ENCODE data around the gene POMGNT2. TPM values are rescaled to one million over a fixed set of nuclear protein-coding genes. Genes with fewer than 3 reads are reported as not detected.

The POMGNT2 gene
- total and polyA plus RNA-seq, 2 of the 8 experiments (the other 6 are each of a cell fraction or from before 2014, with no cell fraction given), result 13.6 to 35.7 TPM

DNA sequence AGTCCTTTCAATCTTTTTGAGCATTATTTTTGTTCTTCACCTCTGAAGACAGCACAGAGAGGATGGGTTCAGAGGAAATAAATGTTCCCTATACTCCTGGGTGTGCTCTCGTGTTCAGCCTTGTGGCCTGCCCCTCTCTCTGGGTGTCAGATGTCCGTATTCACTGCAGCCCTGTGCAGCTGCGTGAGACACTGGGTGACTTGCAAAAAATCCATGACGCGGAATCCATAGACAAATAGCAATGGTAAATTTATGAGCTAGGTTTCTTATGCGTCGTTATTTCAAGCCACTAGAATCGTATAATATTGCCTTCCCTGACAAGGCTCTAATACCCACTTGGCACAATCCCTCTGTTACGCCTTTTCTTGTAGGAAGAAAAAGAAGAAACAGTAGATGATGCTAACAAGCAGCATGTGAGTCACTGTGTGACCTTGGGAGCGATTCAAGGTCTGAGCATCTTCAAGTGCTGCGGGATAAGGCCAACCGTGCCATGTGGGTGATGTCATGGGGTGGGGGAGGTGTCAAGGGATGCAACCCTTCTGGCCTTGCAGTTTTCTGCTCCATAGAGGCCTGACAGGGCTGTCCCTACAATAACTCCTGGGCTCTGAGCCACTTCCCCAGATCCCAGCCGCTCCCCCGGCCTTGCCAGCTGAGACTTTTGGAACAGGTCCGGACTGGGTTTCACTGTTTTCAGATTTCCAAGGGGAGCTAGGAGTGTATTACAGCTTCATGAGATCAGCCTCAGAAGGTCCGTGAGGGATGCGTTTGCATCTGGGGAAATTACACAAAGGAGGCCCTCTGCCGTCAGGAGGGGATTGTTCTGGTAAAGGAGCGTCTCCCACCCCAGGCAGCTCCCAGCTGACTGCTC lies 47.6 kb upstream of the POMGNT2 start:
- FAIRE-seq, result no peak
- H2AFZ ChIP-seq (ENCODE audit: low read length), result no peak overlapping the region
- TF ChIP-seq, protein P1, sequence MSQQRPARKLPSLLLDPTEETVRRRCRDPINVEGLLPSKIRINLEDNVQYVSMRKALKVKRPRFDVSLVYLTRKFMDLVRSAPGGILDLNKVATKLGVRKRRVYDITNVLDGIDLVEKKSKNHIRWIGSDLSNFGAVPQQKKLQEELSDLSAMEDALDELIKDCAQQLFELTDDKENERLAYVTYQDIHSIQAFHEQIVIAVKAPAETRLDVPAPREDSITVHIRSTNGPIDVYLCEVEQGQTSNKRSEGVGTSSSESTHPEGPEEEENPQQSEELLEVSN (IDR thresholded peaks at IDR 0.05), result no peak
- TF ChIP-seq SUZ12 (IDR thresholded peaks at IDR 0.05; ENCODE audit: low read length), result no peak
- TF ChIP-seq SP4 (IDR thresholded peaks at IDR 0.05; ENCODE audit: low read length), result no peak
- no peak for TF ChIP-seq POLR2AphosphoS5 (IDR thresholded peaks at IDR 0.05; ENCODE audit: low read depth, low read length)
- TF ChIP-seq, protein P2, sequence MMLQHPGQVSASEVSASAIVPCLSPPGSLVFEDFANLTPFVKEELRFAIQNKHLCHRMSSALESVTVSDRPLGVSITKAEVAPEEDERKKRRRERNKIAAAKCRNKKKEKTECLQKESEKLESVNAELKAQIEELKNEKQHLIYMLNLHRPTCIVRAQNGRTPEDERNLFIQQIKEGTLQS (IDR thresholded peaks at IDR 0.05; ENCODE audit: insufficient read depth, low read depth, low read length), result no peak
- TF ChIP-seq, protein P3, sequence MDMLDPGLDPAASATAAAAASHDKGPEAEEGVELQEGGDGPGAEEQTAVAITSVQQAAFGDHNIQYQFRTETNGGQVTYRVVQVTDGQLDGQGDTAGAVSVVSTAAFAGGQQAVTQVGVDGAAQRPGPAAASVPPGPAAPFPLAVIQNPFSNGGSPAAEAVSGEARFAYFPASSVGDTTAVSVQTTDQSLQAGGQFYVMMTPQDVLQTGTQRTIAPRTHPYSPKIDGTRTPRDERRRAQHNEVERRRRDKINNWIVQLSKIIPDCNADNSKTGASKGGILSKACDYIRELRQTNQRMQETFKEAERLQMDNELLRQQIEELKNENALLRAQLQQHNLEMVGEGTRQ (IDR thresholded peaks at IDR 0.05; ENCODE audit: low read length), result no peak
- no peak for TF ChIP-seq JUN (IDR thresholded peaks at IDR 0.05; ENCODE audit: low read depth, low read length)
- TF ChIP-seq RFX5 (IDR thresholded peaks at IDR 0.05; ENCODE audit: borderline replicate concordance, low read depth, low read length), result no peak
- TF ChIP-seq CBX8 (IDR thresholded peaks at IDR 0.05; ENCODE audit: borderline replicate concordance, low read depth, low read length), result no peak

More for the DNA sequence above, 47.6 kb upstream of the POMGNT2 start:
- Histone ChIP-seq H4K8ac (ENCODE audit: extremely low read depth, insufficient read depth, low read length) (no peak overlapping the region; the same call in 1 of the 2 replicates), H3K18ac (ENCODE audit: extremely low read depth, low read length) (no peak overlapping the region), H2BK120ac (replicated peaks; ENCODE audit: low read depth, low read length) (no peak overlapping the region), H4K20me1 (replicated peaks in 1 of 2; ENCODE audit: control insufficient read depth in 1 of 2, insufficient read depth in 2 of 2, low read length in 2 of 2) (no peaks in the 10 kb centered on the region), H3K56ac (replicated peaks; ENCODE audit: insufficient read length, low read depth, low read length) (no peak overlapping the region), H2BK12ac (ENCODE audit: low read depth, low read length) (no peak overlapping the region), H3K27ac (ENCODE audit: low read depth, low read length) (no peak overlapping the region), H3K4me2 (ENCODE audit: insufficient read depth in 1 of 2, low read depth in 2 of 2, low read length in 2 of 2) (no peak overlapping the region), H3K4ac (replicated peaks; ENCODE audit: insufficient read length, low read depth, low read length) (no peak overlapping the region), H2BK15ac (ENCODE audit: low read length) (no peak overlapping the region), H3K79me1 (ENCODE audit: low read depth, low read length) (no peaks in the 10 kb centered on the region), H3K9me3 (ENCODE audit: insufficient read depth in 2 of 2, low read depth in 1 of 2, low read length in 1 of 2) (no peaks in the 10 kb centered on the region), H3K36me3 (ENCODE audit: control insufficient read depth in 2 of 4, insufficient read depth in 4 of 4, low read length in 3 of 4) (no peaks in the 10 kb centered on the region), H3K23ac (ENCODE audit: insufficient read length) (no peak overlapping the region), H3K4me3 (ENCODE audit: extremely low read depth in 1 of 4, insufficient read depth in 2 of 4, low read depth in 3 of 4, low read length in 4 of 4) (no peak overlapping the region), H2BK5ac (ENCODE audit: low read depth, low read length) (no peak overlapping the region), H3K79me2 (ENCODE audit: control insufficient read depth in 1 of 2, insufficient read depth in 2 of 2, low read length in 2 of 2) (no peaks in the 10 kb centered on the region), H2AK5ac (ENCODE audit: low read depth, low read length) (no peak overlapping the region), H3K9ac (replicated peaks in 1 of 4; ENCODE audit: extremely low read depth in 1 of 4, low read depth in 3 of 4, low read length in 3 of 4) (no peak overlapping the region), H3K4me1 (replicated peaks in 1 of 4; ENCODE audit: control insufficient read depth in 3 of 4, insufficient read depth in 4 of 4, low read length in 3 of 4) (no peaks in the 10 kb centered on the region; a peak in 1 of 7 replicates), H3K23me2 (ENCODE audit: low read depth, low read length) (no peaks in the 10 kb centered on the region), H2BK20ac (ENCODE audit: low read length) (no peak overlapping the region), H3K27me3 (replicated peaks in 1 of 4; ENCODE audit: control insufficient read depth in 3 of 4, extremely low read depth in 1 of 4, insufficient read depth in 3 of 4, low read length in 3 of 4) (peaks cover 0 to 8% (median 0%) of the 10 kb centered on the region in 4 experiments; a peak in 3 of 7 replicates), H4K5ac (ENCODE audit: insufficient read length, low read depth, low read length) (no peak overlapping the region), H3K14ac (ENCODE audit: insufficient read length) (no peak overlapping the region), H4K91ac (replicated peaks; ENCODE audit: insufficient read length, low read length) (no peak overlapping the region)
- no peak for DNase-seq (ENCODE audit: low read depth in 1 of 2, low spot score in 2 of 2)
- CTCF ChIA-PET (ENCODE audit: partially characterized antibody), result interaction anchor here (0.5 to 8.5 kb wide), 13 partner anchors 9 to 357 kb away, joined by 3 to 111 read pairs (median 4); no protein-coding TSS in a partner anchor
- 86% methylated on average over 19 of the region's 19 CpGs; no CpG with 5 or more reads in 1 of the 2 experiments for WGBS, 2 experiments (ENCODE audit: extremely low coverage in 1 of 2, insufficient coverage in 1 of 2, insufficient read length in 1 of 2, insufficient replicate concordance in 2 of 2, low coverage in 1 of 2, low lambda C conversion rate in 2 of 2, missing lambda C conversion rate in 1 of 2)
- POLR2A ChIA-PET (ENCODE audit: partially characterized antibody), result interaction anchor here (0.5 to 0.6 kb wide), 2 partner anchors 141 to 844 kb away, joined by 3 read pairs; no protein-coding TSS in a partner anchor
